ENCODE measurements around the gene NUP188.

NUP188 gene

GRCh38 chr9:128947527-128948301 lies at the start of gene NUP188, which contains the start of gene DOLK:
Gene NUP188, plus strand, starts transcription at chr9:128947699. Its CDS starts 21 bp downstream, at chr9:128947720.
Gene DOLK, minus strand, starts transcription at chr9:128947603. Its CDS starts 300 bp downstream, at chr9:128947303.
- peak; percentile 100 for DNase-seq (ENCODE audit: low spot score)

GRCh38 chr9:128898382-128898781 lies 49.1 kb upstream of the NUP188 start:
- DNase-seq (ENCODE audit: low spot score): no peak

GRCh38 chr9:128898845-128899565 lies 48.5 kb upstream of the NUP188 start:
- DNase-seq (ENCODE audit: low spot score): no peak

GRCh38 chr9:128899566-128900322 lies 47.8 kb upstream of the NUP188 start:
- no peak for DNase-seq (ENCODE audit: low spot score)

- no peak for DNase-seq (ENCODE audit: low spot score)
Observed at GRCh38 chr9:128901379-128901778, 46.1 kb upstream of the NUP188 start.

- no peak for DNase-seq (ENCODE audit: low spot score)
Observed at GRCh38 chr9:128901822-128902221, 45.7 kb upstream of the NUP188 start.

GRCh38 chr9:128902351-128903078 lies 45.0 kb upstream of the NUP188 start:
- DNase-seq (ENCODE audit: low spot score): no peak

GRCh38 chr9:128903079-128903461 lies 44.4 kb upstream of the NUP188 start:
- no peak for DNase-seq (ENCODE audit: low spot score)

- no peak for DNase-seq (ENCODE audit: low spot score)
Observed at GRCh38 chr9:128903871-128904620, 43.5 kb upstream of the NUP188 start.

GRCh38 chr9:128905964-128906363 lies 41.5 kb upstream of the NUP188 start:
- no peak for DNase-seq (ENCODE audit: low spot score)

GRCh38 chr9:128906741-128907140 lies 40.8 kb upstream of the NUP188 start:
- DNase-seq (ENCODE audit: low spot score): no peak

- DNase-seq (ENCODE audit: low spot score): no peak
Observed at GRCh38 chr9:128908372-128908771, 39.1 kb upstream of the NUP188 start.

- DNase-seq (ENCODE audit: low spot score): no peak
Observed at GRCh38 chr9:128909859-128910258, 37.6 kb upstream of the NUP188 start.

- no peak for DNase-seq (ENCODE audit: low spot score)
Observed at GRCh38 chr9:128910906-128911305, 36.6 kb upstream of the NUP188 start.

- DNase-seq (ENCODE audit: low spot score): peak; percentile 66
Observed at GRCh38 chr9:128911529-128912035, 35.9 kb upstream of the NUP188 start.

GRCh38 chr9:128912270-128912853 lies 35.1 kb upstream of the NUP188 start:
- peak; percentile 75 for DNase-seq (ENCODE audit: low spot score)

- peak; percentile 66 for DNase-seq (ENCODE audit: low spot score)
Observed at GRCh38 chr9:128913048-128913900, 34.2 kb upstream of the NUP188 start.

- DNase-seq (ENCODE audit: low spot score): no peak
Observed at GRCh38 chr9:128913995-128914772, 33.3 kb upstream of the NUP188 start.

GRCh38 chr9:128916204-128916603 lies 31.3 kb upstream of the NUP188 start:
- peak; percentile 80 for DNase-seq (ENCODE audit: low spot score)

Data from AG20443 (cell line).